Suprapubic skin (tissue), 4 donors: ENCODE measurements around the gene AK2. TPM values are rescaled to one million over a fixed set of nuclear protein-coding genes. Genes with fewer than 3 reads are reported as not detected.

Experiments used
- DNase-seq, 2 donors: peaks; one replicate each; pipeline ENCODE4 v3.0.0-alpha.2; 2019; ENCODE audit warnings: low spot score in 2 of 2
- H3K27ac ChIP-seq: fragments of 200-600 bp; sonication (generic); one replicate; pipeline ENCODE4 v1.5.1; 2019
- H3K27me3 ChIP-seq: fragments of 200-600 bp; sonication (generic); one replicate; pipeline ENCODE4 v1.5.1; 2019
- H3K36me3 ChIP-seq: fragments of 200-600 bp; sonication (generic); one replicate; pipeline ENCODE4 v1.5.1; 2019
- H3K4me1 ChIP-seq: fragments of 200-600 bp; sonication (generic); one replicate; pipeline ENCODE4 v1.5.1; 2019
- H3K4me3 ChIP-seq: fragments of 200-600 bp; sonication (generic); one replicate; pipeline ENCODE4 v1.5.1; 2019; ENCODE audit warnings: mild to moderate bottlenecking
- H3K9me3 ChIP-seq: fragments of 200-600 bp; sonication (generic); one replicate; pipeline ENCODE4 v1.5.1; 2019
- CTCF ChIP-seq, 2 donors: fragments of 200-600 bp in 1 of 2; fragments of 450-650 bp in 1 of 2; sonication (generic) in 1 of 2; IDR thresholded peaks; one replicate each; pipeline ENCODE4 v1.5.1; 2016 to 2019; ENCODE audit warnings: antibody characterized with exemption in 2 of 2, mild to moderate bottlenecking in 1 of 2, moderate library complexity in 1 of 2
- EP300 ChIP-seq: sonication (generic); formaldehyde crosslinking; IDR thresholded peaks from one replicate; pipeline ENCODE4 v1.6.1; 2017; ENCODE audit warnings: antibody characterized with exemption
- POLR2A ChIP-seq, 2 donors: fragments of 450-650 bp; IDR thresholded peaks; one replicate each; pipeline ENCODE4 v1.6.1; 2017; ENCODE audit warnings: antibody characterized with exemption in 2 of 2, mild to moderate bottlenecking in 2 of 2, moderate library complexity in 2 of 2
- POLR2AphosphoS5 ChIP-seq, 3 donors: sonication (generic); formaldehyde crosslinking; IDR thresholded peaks; one replicate each; pipeline ENCODE4 v1.6.1; 2017; ENCODE audit warnings: antibody characterized with exemption in 3 of 3
- WGBS: methylation state at CpG from one replicate; pipeline ENCODE4 v1.1.5; 2018; 5-methylcytosine and 5-hydroxymethylcytosine counted together
- total RNA-seq, 4 donors: library from RNA; depleted of rRNA; stranded (reverse); fragments of >200 nt; gene quantifications; one replicate each; pipeline ENCODE4 v1.1.0, GENCODE V29; 2016

AK2 gene
- total RNA-seq, 4 donors from 2014 or later: 122 to 139 (median 125) TPM

- TF ChIP-seq POLR2AphosphoS5 (IDR thresholded peaks at IDR 0.05): peak in 1 of 3 donors; percentile 61
- no peak for TF ChIP-seq EP300
- Histone ChIP-seq H3K9me3 (no peaks in the 10 kb centered on the region), H3K36me3 (peaks cover 20% of the 10 kb centered on the region), H3K27ac (peak overlapping the region; percentile 31), H3K4me3 (no peak overlapping the region), H3K4me1 (peaks cover 81% of the 10 kb centered on the region), H3K27me3 (no peaks in the 10 kb centered on the region)
- no peak for DNase-seq
- 80% methylated on average over 13 of the region's 13 CpGs for WGBS
Measured at GRCh38 chr1:33008051-33008914, 28.4 kb downstream of the AK2 start.

- no peak for DNase-seq
- peaks cover 12% of the 10 kb centered on the region for H3K36me3 ChIP-seq
- TF ChIP-seq CTCF (IDR thresholded peaks at IDR 0.05) (peak; percentile 57 to 70), POLR2AphosphoS5 (IDR thresholded peaks at IDR 0.05) (peak in 1 of 3 donors; percentile 38), EP300 (no peak)
- H3K9me3 ChIP-seq: no peaks in the 10 kb centered on the region
- H3K4me3 ChIP-seq: no peak overlapping the region
- H3K27me3 ChIP-seq: no peaks in the 10 kb centered on the region
- WGBS: 34% methylated on average over 6 of the region's 6 CpGs
- H3K27ac ChIP-seq: peak overlapping the region; percentile 31
- peaks cover 76% of the 10 kb centered on the region for H3K4me1 ChIP-seq
Measured at GRCh38 chr1:33007190-33008050, 29.3 kb downstream of the AK2 start.

- no peaks in the 10 kb centered on the region for H3K27me3 ChIP-seq
- H3K9me3 ChIP-seq: no peaks in the 10 kb centered on the region
- peaks cover 62% of the 10 kb centered on the region for H3K4me1 ChIP-seq
- H3K4me3 ChIP-seq: no peak overlapping the region
- TF ChIP-seq POLR2A (IDR thresholded peaks at IDR 0.05) (no peak), POLR2AphosphoS5 (IDR thresholded peaks at IDR 0.05) (no peak), CTCF (IDR thresholded peaks at IDR 0.05) (no peak), EP300 (no peak)
- DNase-seq: no peak
- WGBS: 59% methylated on average over 9 of the region's 9 CpGs
- H3K27ac ChIP-seq: peak overlapping the region; percentile 72
- H3K36me3 ChIP-seq: peaks cover 6% of the 10 kb centered on the region
Measured at GRCh38 chr1:33005838-33006421, 30.8 kb downstream of the AK2 start.

GRCh38 chr1:33005117-33005837, 31.4 kb downstream of the AK2 start:
- Histone ChIP-seq H3K27me3 (no peaks in the 10 kb centered on the region), H3K36me3 (peaks cover 3% of the 10 kb centered on the region), H3K4me1 (peaks cover 56% of the 10 kb centered on the region), H3K4me3 (no peak overlapping the region), H3K27ac (peak overlapping the region; percentile 72), H3K9me3 (no peaks in the 10 kb centered on the region)
- 62% methylated on average over 2 of the region's 2 CpGs for WGBS
- TF ChIP-seq POLR2AphosphoS5 (IDR thresholded peaks at IDR 0.05) (no peak), EP300 (no peak), POLR2A (IDR thresholded peaks at IDR 0.05) (no peak), CTCF (IDR thresholded peaks at IDR 0.05) (no peak)
- DNase-seq: no peak

- Histone ChIP-seq H3K27ac (peak overlapping the region; percentile 72), H3K9me3 (no peaks in the 10 kb centered on the region), H3K27me3 (no peaks in the 10 kb centered on the region), H3K4me3 (no peak overlapping the region), H3K4me1 (peaks cover 55% of the 10 kb centered on the region), H3K36me3 (peaks cover 3% of the 10 kb centered on the region)
- 64% methylated on average over 2 of the region's 2 CpGs for WGBS
- DNase-seq: no peak
- TF ChIP-seq POLR2AphosphoS5 (IDR thresholded peaks at IDR 0.05) (no peak), POLR2A (IDR thresholded peaks at IDR 0.05) (no peak), EP300 (no peak), CTCF (IDR thresholded peaks at IDR 0.05) (no peak)
Measured at GRCh38 chr1:33004613-33005012, 32.1 kb downstream of the AK2 start.
